ENCODE results near the gene AUTS2. TPM values are rescaled to one million over a fixed set of nuclear protein-coding genes. Genes with fewer than 3 reads are reported as not detected.

Gene AUTS2
- polyA plus RNA-seq, 1 experiment: 0.54 TPM

DNA sequence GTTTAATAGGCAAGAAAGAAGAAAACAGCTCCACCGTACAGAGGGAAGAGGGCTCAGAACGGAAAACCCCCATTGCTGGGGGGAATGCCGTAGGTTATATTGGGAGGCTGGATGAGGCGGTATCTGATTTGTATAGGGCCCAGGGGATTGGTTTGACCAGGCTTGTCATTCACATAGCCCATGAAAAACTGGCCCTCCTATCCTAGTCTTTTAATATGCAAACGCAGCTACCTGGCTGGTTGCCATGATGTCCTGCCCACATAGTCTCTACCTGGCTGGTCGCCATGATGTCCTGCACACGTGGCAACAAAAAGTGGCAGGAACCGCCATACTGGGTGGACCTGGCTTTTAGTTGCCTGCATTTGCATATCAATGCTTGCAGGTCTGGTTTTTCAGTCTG lies 84.7 kb downstream of the AUTS2 start:
- Histone ChIP-seq H3K27me3 (ENCODE audit: control insufficient read depth, insufficient read depth, low read length) (no peaks in the 10 kb centered on the region), H3K36me3 (ENCODE audit: control insufficient read depth, insufficient read depth, low read length) (no peaks in the 10 kb centered on the region), H3K4me3 (ENCODE audit: low read depth, low read length) (no peak overlapping the region)
- POLR2A ChIA-PET: no interaction called here
- no peak for DNase-seq (ENCODE audit: low read depth)
- TF ChIP-seq, protein P1, sequence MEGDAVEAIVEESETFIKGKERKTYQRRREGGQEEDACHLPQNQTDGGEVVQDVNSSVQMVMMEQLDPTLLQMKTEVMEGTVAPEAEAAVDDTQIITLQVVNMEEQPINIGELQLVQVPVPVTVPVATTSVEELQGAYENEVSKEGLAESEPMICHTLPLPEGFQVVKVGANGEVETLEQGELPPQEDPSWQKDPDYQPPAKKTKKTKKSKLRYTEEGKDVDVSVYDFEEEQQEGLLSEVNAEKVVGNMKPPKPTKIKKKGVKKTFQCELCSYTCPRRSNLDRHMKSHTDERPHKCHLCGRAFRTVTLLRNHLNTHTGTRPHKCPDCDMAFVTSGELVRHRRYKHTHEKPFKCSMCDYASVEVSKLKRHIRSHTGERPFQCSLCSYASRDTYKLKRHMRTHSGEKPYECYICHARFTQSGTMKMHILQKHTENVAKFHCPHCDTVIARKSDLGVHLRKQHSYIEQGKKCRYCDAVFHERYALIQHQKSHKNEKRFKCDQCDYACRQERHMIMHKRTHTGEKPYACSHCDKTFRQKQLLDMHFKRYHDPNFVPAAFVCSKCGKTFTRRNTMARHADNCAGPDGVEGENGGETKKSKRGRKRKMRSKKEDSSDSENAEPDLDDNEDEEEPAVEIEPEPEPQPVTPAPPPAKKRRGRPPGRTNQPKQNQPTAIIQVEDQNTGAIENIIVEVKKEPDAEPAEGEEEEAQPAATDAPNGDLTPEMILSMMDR (IDR thresholded peaks at IDR 0.05; ENCODE audit: insufficient read depth, low read depth, low read length): no peak
- CTCF ChIA-PET: no interaction called here

- Histone ChIP-seq H3K27me3 (ENCODE audit: control insufficient read depth, insufficient read depth, low read length) (no peaks in the 10 kb centered on the region), H3K4me3 (ENCODE audit: low read depth, low read length) (no peak overlapping the region), H3K36me3 (ENCODE audit: control insufficient read depth, insufficient read depth, low read length) (no peaks in the 10 kb centered on the region)
- TF ChIP-seq, protein P1 (IDR thresholded peaks at IDR 0.05; ENCODE audit: insufficient read depth, low read depth, low read length): no peak
- ChIA-PET POLR2A (no interaction called here), CTCF (interaction anchor here (0.6 kb wide), 1 partner anchor 61 kb away, joined by 3 read pairs; no protein-coding TSS in a partner anchor)
- no peak for DNase-seq (ENCODE audit: low read depth)
Observed at GRCh38 chr7:69684369-69685292, 86.4 kb downstream of the AUTS2 start.

GRCh38 chr7:69685293-69685631 lies 87.0 kb downstream of the AUTS2 start:
- no peaks in the 10 kb centered on the region for H3K27me3 ChIP-seq (ENCODE audit: control insufficient read depth, insufficient read depth, low read length)
- ChIA-PET POLR2A (no interaction called here), CTCF (no interaction called here)
- no peak overlapping the region for H3K4me3 ChIP-seq (ENCODE audit: low read depth, low read length)
- H3K36me3 ChIP-seq (ENCODE audit: control insufficient read depth, insufficient read depth, low read length): no peaks in the 10 kb centered on the region
- TF ChIP-seq, protein P1 (IDR thresholded peaks at IDR 0.05; ENCODE audit: insufficient read depth, low read depth, low read length): no peak
- no peak for DNase-seq (ENCODE audit: low read depth)

DNA sequence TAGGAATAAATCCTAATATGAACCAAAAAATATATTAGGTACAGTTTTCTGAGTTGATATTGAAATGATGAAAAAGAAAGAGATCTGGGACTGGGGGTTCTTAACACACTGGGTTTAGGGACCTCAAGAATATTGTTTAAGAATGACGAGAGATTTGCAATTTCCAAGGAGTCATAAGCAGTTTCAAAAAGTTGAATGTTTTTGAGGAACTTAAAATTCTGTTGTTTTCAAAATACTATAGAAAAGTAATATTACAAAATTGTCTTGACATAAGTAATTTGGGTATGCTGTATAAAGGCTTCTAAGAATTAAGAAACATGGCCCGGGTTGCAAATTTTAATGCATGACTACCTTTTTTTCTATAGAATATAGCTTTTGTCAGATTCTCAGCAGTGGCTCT lies 88.1 kb downstream of the AUTS2 start:
- POLR2A ChIA-PET: no interaction called here
- H3K4me3 ChIP-seq (ENCODE audit: low read depth, low read length): no peak overlapping the region
- CTCF ChIA-PET: no interaction called here
- TF ChIP-seq, protein P1 (IDR thresholded peaks at IDR 0.05; ENCODE audit: insufficient read depth, low read depth, low read length): no peak
- no peak for DNase-seq (ENCODE audit: low read depth)
- no peaks in the 10 kb centered on the region for H3K27me3 ChIP-seq (ENCODE audit: control insufficient read depth, insufficient read depth, low read length)
- no peaks in the 10 kb centered on the region for H3K36me3 ChIP-seq (ENCODE audit: control insufficient read depth, insufficient read depth, low read length)

DNA sequence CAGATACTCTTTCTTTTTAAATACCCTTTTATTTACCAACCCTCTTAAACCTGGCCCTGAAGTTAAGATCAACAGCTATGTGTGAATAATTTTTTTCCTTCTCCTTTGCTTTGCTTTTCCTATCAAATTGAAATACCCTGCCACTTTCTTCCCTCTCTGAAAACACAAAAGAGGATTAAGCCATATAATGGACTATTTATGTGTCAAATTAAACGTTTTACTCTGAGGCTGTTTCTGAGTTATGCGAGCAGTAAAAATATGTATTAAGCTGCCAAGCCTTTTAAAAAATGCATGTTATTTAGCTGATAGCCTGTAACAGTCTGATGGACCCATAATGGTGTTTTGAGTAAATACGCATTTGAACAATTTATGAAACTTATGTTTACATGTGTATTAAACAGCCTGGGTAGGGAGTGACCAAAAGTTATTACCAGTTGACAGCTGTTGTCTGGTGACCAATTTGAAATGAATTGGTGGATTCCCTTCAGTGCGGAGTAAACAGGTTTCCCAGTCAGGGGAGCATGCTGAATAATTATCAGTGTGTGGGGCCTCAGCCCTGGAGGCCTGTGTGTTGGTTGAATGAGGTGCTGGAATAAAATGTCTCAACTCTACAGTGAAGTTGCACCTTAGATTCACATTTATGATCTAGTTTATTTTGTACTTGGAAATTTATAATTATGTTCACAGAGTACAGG lies 89.6 kb downstream of the AUTS2 start:
- no peak for DNase-seq (ENCODE audit: low read depth)
- ChIA-PET POLR2A (no interaction called here), CTCF (no interaction called here)
- no peaks in the 10 kb centered on the region for H3K27me3 ChIP-seq (ENCODE audit: control insufficient read depth, insufficient read depth, low read length)
- TF ChIP-seq, protein P1 (IDR thresholded peaks at IDR 0.05; ENCODE audit: insufficient read depth, low read depth, low read length): no peak
- H3K36me3 ChIP-seq (ENCODE audit: control insufficient read depth, insufficient read depth, low read length): no peaks in the 10 kb centered on the region
- no peak overlapping the region for H3K4me3 ChIP-seq (ENCODE audit: low read depth, low read length)

All from BJ (cell line).